SK-N-SH treated with all-trans-retinoic acid at 6 μM for 48 hours (cell line): ENCODE measurements around the gene LHFPL3.

Source experiments
- ATAC-seq: fragments of 200-7000 bp; cut with Tn5 transposase; 3 replicates; pipeline ENCODE4 v1.9.1; 2020; ENCODE audit warnings: mild to moderate bottlenecking, moderate library complexity
- ARNTL ChIP-seq: fragments of 450-650 bp; formaldehyde crosslinking; IDR thresholded peaks from 2 replicates; pipeline ENCODE4 v1.5.0; 2020; ENCODE audit warnings: low read depth, mild to moderate bottlenecking, moderate library complexity, borderline replicate concordance
- BACH2 ChIP-seq: fragments of 250-450 bp; sonication (Bioruptor Pico); IDR thresholded peaks from 2 replicates; pipeline ENCODE4 v1.9.0; 2021; ENCODE audit warnings: mild to moderate bottlenecking, borderline replicate concordance
- CSDC2 ChIP-seq: fragments of 250-450 bp; sonication (Bioruptor Pico); IDR thresholded peaks from 2 replicates; pipeline ENCODE4 v1.5.0; 2020; ENCODE audit warnings: mild to moderate bottlenecking, moderate library complexity
- ESRRG ChIP-seq: fragments of 250-450 bp; sonication (Bioruptor Pico); IDR thresholded peaks from 2 replicates; pipeline ENCODE4 v1.6.1; 2021; ENCODE audit warnings: mild to moderate bottlenecking
- GLIS3 ChIP-seq: fragments of 250-450 bp; sonication (Bioruptor Pico); IDR thresholded peaks from 2 replicates; pipeline ENCODE4 v1.5.0; 2020; ENCODE audit warnings: mild to moderate bottlenecking, moderate library complexity
- OSR1 ChIP-seq: fragments of 250-450 bp; sonication (Bioruptor Pico); IDR thresholded peaks from 2 replicates; pipeline ENCODE4 v1.8.0; 2022; ENCODE audit warnings: moderate library complexity, mild to moderate bottlenecking, inconsistent platforms
- PPARA ChIP-seq: fragments of 250-450 bp; sonication (Bioruptor Pico); IDR thresholded peaks from 2 replicates; pipeline ENCODE4 v1.5.0; 2020; ENCODE audit warnings: mild to moderate bottlenecking, borderline replicate concordance
- RARB ChIP-seq: fragments of 250-450 bp; sonication (Bioruptor Pico); IDR thresholded peaks from 2 replicates; pipeline ENCODE4 v1.8.0; 2021; ENCODE audit warnings: mild to moderate bottlenecking, moderate library complexity
- TCF4 ChIP-seq: fragments of 250-450 bp; sonication (Bioruptor Pico); IDR thresholded peaks from 2 replicates; pipeline ENCODE4 v1.8.0; 2021; ENCODE audit warnings: mild to moderate bottlenecking, moderate library complexity, borderline replicate concordance
- TOX ChIP-seq: fragments of 250-450 bp; sonication (Bioruptor Pico); IDR thresholded peaks from 2 replicates; pipeline ENCODE4 v1.8.0; 2021; ENCODE audit warnings: mild to moderate bottlenecking, moderate library complexity, borderline replicate concordance
- ZFP3 ChIP-seq: fragments of 250-450 bp; sonication (Bioruptor Pico); IDR thresholded peaks from 2 replicates; pipeline ENCODE4 v1.5.0; 2020; ENCODE audit warnings: mild to moderate bottlenecking, moderate library complexity
- ZFP30 ChIP-seq: fragments of 450-650 bp; formaldehyde crosslinking; IDR thresholded peaks from 2 replicates; pipeline ENCODE4 v1.5.0; 2022; ENCODE audit warnings: mild to moderate bottlenecking, moderate library complexity
- ZNF565 ChIP-seq: fragments of 450-650 bp; formaldehyde crosslinking; conservative IDR thresholded peaks from 2 replicates; pipeline ENCODE4 v1.5.0; 2020; ENCODE audit warnings: low read depth, mild to moderate bottlenecking, moderate library complexity
- ZNF70 ChIP-seq: fragments of 450-650 bp; formaldehyde crosslinking; IDR thresholded peaks from 2 replicates; pipeline ENCODE4 v1.5.0; 2020; ENCODE audit warnings: mild to moderate bottlenecking, moderate library complexity
- ZNF8 ChIP-seq: fragments of 450-650 bp; formaldehyde crosslinking; IDR thresholded peaks from 2 replicates; pipeline ENCODE4 v1.5.0; 2020; ENCODE audit warnings: mild to moderate bottlenecking, moderate library complexity
- TF ChIP-seq, protein P1 (sequence below): fragments of 250-450 bp; sonication (Bioruptor Pico); IDR thresholded peaks from 2 replicates; pipeline ENCODE4 v1.8.0; 2021; ENCODE audit warnings: low read depth, mild to moderate bottlenecking, moderate library complexity, borderline replicate concordance
- TF ChIP-seq, protein P2 (sequence below): fragments of 250-450 bp; sonication (Bioruptor Pico); IDR thresholded peaks from 2 replicates; pipeline ENCODE4 v1.5.0; 2020; ENCODE audit warnings: mild to moderate bottlenecking, moderate library complexity
- TF ChIP-seq, protein P3 (sequence below): fragments of 250-450 bp; sonication (Bioruptor Pico); IDR thresholded peaks from 2 replicates; pipeline ENCODE4 v1.5.1; 2020; ENCODE audit warnings: low read depth, mild to moderate bottlenecking, moderate library complexity

Gene LHFPL3

DNA sequence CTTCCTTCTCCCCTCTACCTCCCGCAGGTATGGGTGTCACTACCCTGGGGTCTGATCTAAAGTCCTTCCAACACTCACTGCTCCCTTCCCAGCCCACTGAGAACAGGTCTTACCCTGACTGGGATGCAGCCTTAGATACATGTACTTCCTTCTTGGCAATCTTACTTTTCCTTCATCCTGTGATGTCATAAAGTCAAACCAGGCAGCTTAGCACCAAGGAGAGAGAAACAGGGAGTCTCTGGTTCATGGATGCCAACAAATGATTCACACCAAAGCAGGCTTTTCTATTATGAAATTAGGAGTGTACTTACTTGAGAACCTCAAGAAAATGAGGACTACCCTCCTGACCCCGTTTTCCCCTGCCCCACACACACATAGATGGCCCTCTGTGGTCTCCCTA, 574.6 kb downstream of the LHFPL3 start:
- no peak; the same call in 2 of the 3 replicates for ATAC-seq
- no peak for TF ChIP-seq ARNTL (CRISPR knock-in tag)
- TF ChIP-seq CSDC2: no peak
- no peak for TF ChIP-seq ZFP30
- no peak for TF ChIP-seq BACH2 (CRISPR knock-in tag)
- no peak for TF ChIP-seq PPARA (CRISPR knock-in tag)
- TF ChIP-seq ZNF565 (CRISPR knock-in tag): no peak
- TF ChIP-seq ZNF70 (CRISPR knock-in tag): no peak
- no peak for TF ChIP-seq TOX
- no peak for TF ChIP-seq ZNF8 (CRISPR knock-in tag)
- TF ChIP-seq, protein P1, sequence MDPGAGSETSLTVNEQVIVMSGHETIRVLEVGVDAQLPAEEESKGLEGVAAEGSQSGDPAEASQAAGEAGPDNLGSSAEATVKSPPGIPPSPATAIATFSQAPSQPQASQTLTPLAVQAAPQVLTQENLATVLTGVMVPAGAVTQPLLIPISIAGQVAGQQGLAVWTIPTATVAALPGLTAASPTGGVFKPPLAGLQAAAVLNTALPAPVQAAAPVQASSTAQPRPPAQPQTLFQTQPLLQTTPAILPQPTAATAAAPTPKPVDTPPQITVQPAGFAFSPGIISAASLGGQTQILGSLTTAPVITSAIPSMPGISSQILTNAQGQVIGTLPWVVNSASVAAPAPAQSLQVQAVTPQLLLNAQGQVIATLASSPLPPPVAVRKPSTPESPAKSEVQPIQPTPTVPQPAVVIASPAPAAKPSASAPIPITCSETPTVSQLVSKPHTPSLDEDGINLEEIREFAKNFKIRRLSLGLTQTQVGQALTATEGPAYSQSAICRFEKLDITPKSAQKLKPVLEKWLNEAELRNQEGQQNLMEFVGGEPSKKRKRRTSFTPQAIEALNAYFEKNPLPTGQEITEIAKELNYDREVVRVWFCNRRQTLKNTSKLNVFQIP (CRISPR knock-in tag): no peak

DNA sequence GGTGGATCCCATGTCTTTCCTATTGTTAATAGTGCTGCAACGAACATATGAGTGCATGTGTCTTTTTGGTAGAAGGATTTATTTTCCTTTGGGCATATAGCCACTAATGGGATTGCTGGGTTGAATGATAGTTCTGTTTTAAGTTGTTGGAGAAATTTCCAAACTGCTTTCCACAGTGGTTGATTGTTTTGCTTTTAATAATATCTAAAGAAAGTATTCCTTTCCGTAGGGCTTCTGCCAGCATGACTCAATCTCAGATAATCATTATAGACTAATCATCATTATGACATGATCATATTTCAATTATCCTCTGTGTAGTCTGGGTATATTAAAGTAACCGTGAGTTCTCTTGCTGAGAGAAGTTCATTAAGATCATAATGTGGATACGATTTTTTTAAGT, 575.4 kb downstream of the LHFPL3 start:
- ATAC-seq: no peak
- TF ChIP-seq ZFP30 (no peak), ZNF8 (CRISPR knock-in tag) (no peak), OSR1 (CRISPR knock-in tag) (no peak), CSDC2 (no peak), ESRRG (CRISPR knock-in tag) (no peak), ZNF565 (CRISPR knock-in tag) (no peak), GLIS3 (no peak), ZNF70 (CRISPR knock-in tag) (no peak), BACH2 (CRISPR knock-in tag) (no peak), ZFP3 (no peak)
- TF ChIP-seq, protein P2, sequence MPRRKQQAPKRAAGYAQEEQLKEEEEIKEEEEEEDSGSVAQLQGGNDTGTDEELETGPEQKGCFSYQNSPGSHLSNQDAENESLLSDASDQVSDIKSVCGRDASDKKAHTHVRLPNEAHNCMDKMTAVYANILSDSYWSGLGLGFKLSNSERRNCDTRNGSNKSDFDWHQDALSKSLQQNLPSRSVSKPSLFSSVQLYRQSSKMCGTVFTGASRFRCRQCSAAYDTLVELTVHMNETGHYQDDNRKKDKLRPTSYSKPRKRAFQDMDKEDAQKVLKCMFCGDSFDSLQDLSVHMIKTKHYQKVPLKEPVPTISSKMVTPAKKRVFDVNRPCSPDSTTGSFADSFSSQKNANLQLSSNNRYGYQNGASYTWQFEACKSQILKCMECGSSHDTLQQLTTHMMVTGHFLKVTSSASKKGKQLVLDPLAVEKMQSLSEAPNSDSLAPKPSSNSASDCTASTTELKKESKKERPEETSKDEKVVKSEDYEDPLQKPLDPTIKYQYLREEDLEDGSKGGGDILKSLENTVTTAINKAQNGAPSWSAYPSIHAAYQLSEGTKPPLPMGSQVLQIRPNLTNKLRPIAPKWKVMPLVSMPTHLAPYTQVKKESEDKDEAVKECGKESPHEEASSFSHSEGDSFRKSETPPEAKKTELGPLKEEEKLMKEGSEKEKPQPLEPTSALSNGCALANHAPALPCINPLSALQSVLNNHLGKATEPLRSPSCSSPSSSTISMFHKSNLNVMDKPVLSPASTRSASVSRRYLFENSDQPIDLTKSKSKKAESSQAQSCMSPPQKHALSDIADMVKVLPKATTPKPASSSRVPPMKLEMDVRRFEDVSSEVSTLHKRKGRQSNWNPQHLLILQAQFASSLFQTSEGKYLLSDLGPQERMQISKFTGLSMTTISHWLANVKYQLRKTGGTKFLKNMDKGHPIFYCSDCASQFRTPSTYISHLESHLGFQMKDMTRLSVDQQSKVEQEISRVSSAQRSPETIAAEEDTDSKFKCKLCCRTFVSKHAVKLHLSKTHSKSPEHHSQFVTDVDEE (CRISPR knock-in tag): no peak
- TF ChIP-seq, protein P1 (CRISPR knock-in tag): no peak

DNA sequence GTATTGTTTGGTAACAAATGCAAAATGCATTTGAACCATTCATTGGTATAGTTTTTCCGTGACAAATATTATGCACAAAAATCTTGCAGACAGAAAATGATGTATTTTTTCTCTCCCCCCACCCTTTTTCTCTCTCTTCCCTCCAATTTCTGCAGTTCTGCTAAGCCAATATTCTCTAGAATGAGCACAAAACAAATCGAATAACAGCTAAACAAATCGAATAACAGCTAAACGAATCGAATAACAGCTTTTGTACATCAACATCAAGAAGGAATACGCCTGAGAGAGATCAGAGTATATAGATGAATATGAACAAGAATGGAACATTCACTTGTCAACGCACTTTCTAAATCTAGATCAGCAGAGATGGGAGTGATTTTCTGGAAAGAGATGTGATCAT, 577.6 kb downstream of the LHFPL3 start:
- no peak for TF ChIP-seq ZNF565 (CRISPR knock-in tag)
- no peak for TF ChIP-seq ZNF70 (CRISPR knock-in tag)
- TF ChIP-seq, protein P3, sequence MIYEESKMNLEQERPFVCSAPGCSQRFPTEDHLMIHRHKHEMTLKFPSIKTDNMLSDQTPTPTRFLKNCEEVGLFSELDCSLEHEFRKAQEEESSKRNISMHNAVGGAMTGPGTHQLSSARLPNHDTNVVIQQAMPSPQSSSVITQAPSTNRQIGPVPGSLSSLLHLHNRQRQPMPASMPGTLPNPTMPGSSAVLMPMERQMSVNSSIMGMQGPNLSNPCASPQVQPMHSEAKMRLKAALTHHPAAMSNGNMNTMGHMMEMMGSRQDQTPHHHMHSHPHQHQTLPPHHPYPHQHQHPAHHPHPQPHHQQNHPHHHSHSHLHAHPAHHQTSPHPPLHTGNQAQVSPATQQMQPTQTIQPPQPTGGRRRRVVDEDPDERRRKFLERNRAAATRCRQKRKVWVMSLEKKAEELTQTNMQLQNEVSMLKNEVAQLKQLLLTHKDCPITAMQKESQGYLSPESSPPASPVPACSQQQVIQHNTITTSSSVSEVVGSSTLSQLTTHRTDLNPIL (CRISPR knock-in tag): no peak
- TF ChIP-seq, protein P2 (CRISPR knock-in tag): no peak
- TF ChIP-seq TOX: no peak
- no peak for TF ChIP-seq RARB
- TF ChIP-seq ARNTL (CRISPR knock-in tag): no peak
- no peak for TF ChIP-seq GLIS3
- no peak for TF ChIP-seq BACH2 (CRISPR knock-in tag)
- no peak for TF ChIP-seq TCF4 (CRISPR knock-in tag)
- no peak for ATAC-seq
